Ovary (tissue), 3 donors: ENCODE results near the gene C20orf204.

Experiments
- CTCF ChIP-seq, 3 donors: fragments of 450-650 bp in 2 of 3; fragments of 200-600 bp in 1 of 3; IDR thresholded peaks; one replicate each; pipeline versions ENCODE4 v1.5.1 to v1.8.0; 2016 to 2022; ENCODE audit warnings: antibody characterized with exemption in 3 of 3, mild to moderate bottlenecking in 1 of 3
- POLR2A ChIP-seq: fragments of 450-650 bp; IDR thresholded peaks from one replicate; pipeline ENCODE4 v1.6.1; 2017; ENCODE audit warnings: antibody characterized with exemption, mild to moderate bottlenecking, moderate library complexity
- donor health status: DM: no; HTN: no; CAD: no.

DNA sequence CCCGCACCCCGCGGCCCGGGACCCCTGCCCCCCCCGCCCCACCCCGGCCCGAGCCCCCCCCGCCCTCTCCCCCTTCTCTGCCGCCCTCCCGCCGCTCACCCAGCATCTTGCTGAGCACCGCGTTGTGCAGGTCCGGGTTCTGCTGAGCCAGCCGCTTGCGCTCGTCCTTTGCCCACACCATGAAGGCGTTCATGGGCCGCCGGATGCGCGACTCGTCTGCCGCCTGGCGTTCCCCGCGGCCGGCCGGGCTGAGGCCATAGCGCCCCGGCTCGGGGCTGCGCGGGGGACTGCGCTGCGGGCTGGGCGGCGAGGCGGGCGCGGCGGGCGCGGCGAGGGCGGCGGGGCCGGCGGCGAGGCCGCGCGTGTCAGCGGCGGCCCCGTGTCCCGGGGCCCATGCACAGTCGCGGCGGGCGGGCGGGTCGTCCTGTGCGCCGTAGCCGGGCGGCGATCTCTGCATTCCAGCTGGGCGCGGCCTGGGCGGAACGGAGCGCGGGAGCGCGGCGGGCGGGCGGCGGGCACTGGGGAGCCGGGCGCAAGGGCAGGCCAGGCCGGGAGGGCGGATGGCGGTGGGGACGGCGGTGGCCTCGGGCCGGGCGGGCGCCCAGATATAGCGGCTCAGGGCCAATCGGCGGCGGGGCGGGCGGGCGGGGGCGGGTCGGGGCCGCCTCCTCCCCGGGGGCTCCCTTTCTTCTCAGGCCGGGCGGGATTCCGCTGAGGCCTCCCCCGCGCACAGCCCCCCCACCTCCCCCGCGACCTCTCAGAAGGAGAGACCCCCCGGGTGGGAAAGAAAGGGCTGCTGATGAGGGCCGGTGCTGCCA, 13.3 kb downstream of the C20orf204 start, which contains the start of gene SOX18:
- TF ChIP-seq CTCF (IDR thresholded peaks at IDR 0.05) (no peak), POLR2A (no peak)
